Esophagus squamous epithelium (tissue), 5 donors: ENCODE data around the gene NCOR1. TPM values are rescaled to one million over a fixed set of nuclear protein-coding genes. Genes with fewer than 3 reads are reported as not detected.
A peak's percentile ranks its signal among the peaks of the same experiment; 100 is the strongest.
"Not testable (repeated sequence)": the region's sequence is repeated elsewhere in the genome, so short reads cannot be mapped to it uniquely, and the experiment has no call there.

Experiments used
- DNase-seq: peaks from one replicate; lab custom pipeline; 2025; lab: John Stamatoyannopoulos, UW
- H3K27ac ChIP-seq, 4 donors: fragments of 200-600 bp; sonication (generic); one replicate each; pipeline ENCODE4 v1.5.1; 2016 to 2019; ENCODE audit warnings: mild to moderate bottlenecking in 1 of 4
- H3K27me3 ChIP-seq, 4 donors: fragments of 200-600 bp; sonication (generic); 1 replicate in 3 of 4; 2 replicates in 1 of 4; pipeline versions ENCODE4 v1.5.1 to v1.6.0; 2017 to 2021; ENCODE audit warnings: antibody characterized with exemption in 1 of 4
- H3K36me3 ChIP-seq, 3 donors: fragments of 200-600 bp; sonication (generic); one replicate each; pipeline ENCODE4 v1.5.1; 2016 to 2019
- H3K4me1 ChIP-seq, 3 donors: fragments of 200-600 bp; sonication (generic); one replicate each; pipeline ENCODE4 v1.5.1; 2017 to 2019
- H3K4me3 ChIP-seq, 4 donors: fragments of 200-600 bp; sonication (generic); 1 replicate in 3 of 4; 2 replicates in 1 of 4; pipeline ENCODE4 v1.5.1; 2016 to 2019; ENCODE audit warnings: mild to moderate bottlenecking in 2 of 4, moderate library complexity in 1 of 4
- H3K9me3 ChIP-seq, 3 donors: fragments of 200-600 bp; sonication (generic); one replicate each; pipeline ENCODE4 v1.5.1; 2016 to 2019
- CTCF ChIP-seq, 6 experiments: fragments of 450-650 bp in 4 of 6; fragments of 200-600 bp in 2 of 6; sonication (generic) in 2 of 6; IDR thresholded peaks; one replicate each; pipeline ENCODE4 v1.5.1; 2016 to 2019; ENCODE audit warnings: antibody characterized with exemption in 6 of 6, mild to moderate bottlenecking in 4 of 6, moderate library complexity in 4 of 6
- POLR2A ChIP-seq, 4 donors: fragments of 450-650 bp; IDR thresholded peaks; one replicate each; pipeline ENCODE4 v1.6.1; 2017; ENCODE audit warnings: antibody characterized with exemption in 4 of 4, mild to moderate bottlenecking in 4 of 4, moderate library complexity in 3 of 4
- WGBS, 2 donors: methylation state at CpG; one replicate each; pipeline ENCODE4 v1.1.5; 2018; 5-methylcytosine and 5-hydroxymethylcytosine counted together
- intact Hi-C: fragments of 100-400 bp; cut with DNase I; formaldehyde crosslinking; loops from one replicate; pipeline ENCODE4 v1.15.0; 2022
- total RNA-seq, 4 donors: library from RNA; depleted of rRNA; stranded (reverse); fragments of >200 nt; gene quantifications; one replicate each; pipeline ENCODE4 v1.1.0, GENCODE V29; 2016
- donor health status: DM: yes; HTN: yes; CAD: no.

NCOR1 gene
- total RNA-seq, 4 donors from 2014 or later, result 52.5 to 188 (median 76.8) TPM

- TF ChIP-seq CTCF (IDR thresholded peaks at IDR 0.05) (no peak), POLR2A (IDR thresholded peaks at IDR 0.05) (no peak)
- WGBS, 2 donors, result 72 to 100% methylated on average over 1 of the region's 1 CpG
- intact Hi-C loops, result no loop called here
- H3K36me3 ChIP-seq, result peaks cover 0 to 38% (median 0%) of the 10 kb centered on the region in 3 donors
- H3K27me3 ChIP-seq, result no peaks in the 10 kb centered on the region
- no peak overlapping the region for H3K4me3 ChIP-seq
- H3K4me1 ChIP-seq, result no peaks in the 10 kb centered on the region
- H3K9me3 ChIP-seq, result no peaks in the 10 kb centered on the region
- no peak for DNase-seq
- no peak overlapping the region for H3K27ac ChIP-seq
Measured at GRCh38 chr17:16232391-16232790, 17.1 kb upstream of the NCOR1 start.

DNA sequence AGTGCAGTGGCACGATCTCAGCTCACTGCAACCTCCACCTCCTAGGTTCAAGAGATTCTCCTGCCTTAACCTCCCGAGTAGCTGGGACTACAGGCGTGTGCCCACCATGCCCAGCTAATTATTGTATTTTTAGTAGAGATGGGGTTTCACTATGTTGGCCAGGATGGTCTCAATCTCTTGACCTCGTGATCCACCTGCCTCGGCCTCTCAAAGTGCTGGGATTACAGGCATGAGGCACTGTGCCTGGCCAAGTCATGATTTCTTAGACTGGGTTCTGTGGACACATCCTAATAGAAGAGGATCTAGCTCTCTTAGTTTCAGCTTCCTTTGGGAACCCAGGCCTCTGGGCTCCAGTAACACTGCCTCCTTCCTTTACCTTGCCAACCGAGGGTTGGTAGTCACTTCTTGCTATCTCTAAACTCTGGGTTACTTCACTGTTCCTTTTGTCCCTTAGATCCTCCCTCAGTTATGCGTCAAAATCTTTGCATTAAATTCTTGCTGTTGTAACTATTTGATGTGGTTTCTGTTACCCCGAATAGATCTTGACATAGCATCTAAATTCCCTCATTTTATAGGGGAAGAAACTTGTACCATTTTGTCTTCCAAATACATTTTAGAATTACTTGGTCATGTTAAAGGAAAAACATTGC lies 14.7 kb upstream of the NCOR1 start:
- H3K36me3 ChIP-seq, result peaks cover 0 to 24% (median 0%) of the 10 kb centered on the region in 3 donors
- H3K27ac ChIP-seq, H3K4me3 ChIP-seq, DNase-seq, intact Hi-C loops, H3K27me3 ChIP-seq, H3K4me1 ChIP-seq, H3K9me3 ChIP-seq: not testable (repeated sequence)
- 88 to 89% methylated on average over 6 to 7 of the region's 8 CpGs for WGBS, 2 donors

DNA sequence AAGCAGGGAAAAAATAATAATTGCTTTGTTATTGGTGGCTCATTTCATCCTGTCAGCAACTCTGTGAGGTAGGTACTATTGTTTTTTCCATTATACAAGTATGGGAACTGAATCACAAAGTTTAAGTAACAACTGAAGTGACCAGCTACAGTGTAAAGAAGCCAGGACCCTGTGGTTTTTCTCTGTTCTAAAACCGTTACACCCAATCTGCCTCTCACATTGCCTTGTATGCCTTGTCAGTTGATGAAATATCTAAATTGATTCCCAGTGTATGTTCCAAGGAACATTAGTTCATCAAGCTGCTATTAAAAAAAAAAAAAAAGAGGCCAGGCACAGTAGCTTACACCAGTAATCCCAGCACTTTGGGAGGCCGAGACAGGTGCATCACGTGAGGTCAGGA lies 7.1 kb upstream of the NCOR1 start:
- H3K4me3 ChIP-seq, result no peak overlapping the region
- TF ChIP-seq CTCF (IDR thresholded peaks at IDR 0.05) (no peak), POLR2A (IDR thresholded peaks at IDR 0.05) (no peak)
- H3K4me1 ChIP-seq, result peaks cover 0 to 22% (median 7%) of the 10 kb centered on the region in 3 donors
- intact Hi-C loops, result no loop called here
- no peaks in the 10 kb centered on the region for H3K9me3 ChIP-seq
- WGBS, 2 donors, result 95 to 96% methylated on average over 3 of the region's 3 CpGs
- H3K27me3 ChIP-seq, result no peaks in the 10 kb centered on the region
- H3K27ac ChIP-seq, result no peak overlapping the region
- DNase-seq, result no peak
- H3K36me3 ChIP-seq, result peaks cover 0 to 25% (median 0%) of the 10 kb centered on the region in 3 donors

GRCh38 chr17:16217002-16217635 lies 1.8 kb upstream of the NCOR1 start, which contains the start of gene PIGL:
PIGL (plus strand) TSS chr17:16217210; CDS start chr17:16217227, 17 bp downstream.
- peaks cover 0 to 12% (median 0%) of the 10 kb centered on the region in 3 donors for H3K36me3 ChIP-seq
- TF ChIP-seq POLR2A (IDR thresholded peaks at IDR 0.05), result peak in 2 of 4 donors; percentile 43 to 44
- TF ChIP-seq CTCF (IDR thresholded peaks at IDR 0.05), result peak in 2 of 6 experiments; percentile 10
- no peaks in the 10 kb centered on the region for H3K27me3 ChIP-seq
- DNase-seq, result peak; percentile 23
- WGBS, 2 donors, result 0% methylated on average over 11 to 20 of the region's 29 CpGs
- intact Hi-C loops, result no loop called here
- H3K4me3 ChIP-seq, result peak within 1 kb of the TSS; percentile 79 to 98 (median 86)
- H3K27ac ChIP-seq, result peak within 1 kb of the TSS; percentile 89 to 97 (median 94)
- H3K4me1 ChIP-seq, result peaks cover 6 to 60% (median 23%) of the 10 kb centered on the region in 3 donors
- no peaks in the 10 kb centered on the region for H3K9me3 ChIP-seq

- Histone ChIP-seq H3K27ac (peak overlapping the region; percentile 89 to 97 (median 94)), H3K4me3 (peak overlapping the region; percentile 79 to 98 (median 86)), H3K4me1 (peaks cover 10 to 66% (median 23%) of the 10 kb centered on the region in 3 donors)
- DNase-seq, H3K9me3 ChIP-seq, H3K36me3 ChIP-seq, H3K27me3 ChIP-seq, intact Hi-C loops: not testable (repeated sequence)
- 68 to 79% methylated on average over 23 to 35 of the region's 38 CpGs for WGBS, 2 donors
Measured at GRCh38 chr17:16216341-16217001, 1.1 kb upstream of the NCOR1 start.

- Histone ChIP-seq H3K9me3 (no peaks in the 10 kb centered on the region), H3K4me1 (peaks cover 10 to 72% (median 23%) of the 10 kb centered on the region in 3 donors), H3K36me3 (peaks cover 0 to 10% (median 0%) of the 10 kb centered on the region in 3 donors), H3K27me3 (no peaks in the 10 kb centered on the region), H3K27ac (peak overlapping the region; percentile 89 to 97 (median 94)), H3K4me3 (peak overlapping the region; percentile 79 to 98 (median 86))
- TF ChIP-seq POLR2A (IDR thresholded peaks at IDR 0.05) (no peak), CTCF (IDR thresholded peaks at IDR 0.05) (no peak)
- 20 to 26% methylated on average over 1 to 7 of the region's 22 CpGs for WGBS, 2 donors
- no peak for DNase-seq
- intact Hi-C loops, result no loop called here
Measured at GRCh38 chr17:16215965-16216316, 607 bp upstream of the NCOR1 start.
